SK-N-SH (cell line): Measurements from ENCODE around the gene PLCG2. TPM values are rescaled to one million over a fixed set of nuclear protein-coding genes. Genes with fewer than 3 reads are reported as not detected.

Experiments
- CTCF ChIA-PET: fragments of 300-600, 350-600 bp; formaldehyde crosslinking; extraction: SDS; loops from one replicate; lab custom pipeline; 2021; lab: Yijun Ruan, JAX
- POLR2A ChIA-PET: fragments of 350-600 bp; sonication (Branson Sonifier 250); formaldehyde crosslinking; extraction: SDS; loops from one replicate; lab custom pipeline; 2020; ENCODE audit warnings: antibody characterized with exemption, inconsistent platforms; lab: Yijun Ruan, JAX
- DNase-seq: peaks from one replicate; pipeline ENCODE4 v3.0.0; 2012
- H2AFZ ChIP-seq: fragments of 200-600 bp; sonication (generic); 2 replicates; pipeline ENCODE4 v1.8.1; 2016; ENCODE audit warnings: antibody characterized with exemption, mild to moderate bottlenecking, low read depth
- H3F3A ChIP-seq: fragments of 200-600 bp; sonication (generic); replicated peaks from 2 replicates; pipeline ENCODE3; 2016; ENCODE audit warnings: antibody characterized with exemption, mild to moderate bottlenecking; ENCODE audit not compliant: insufficient read depth
- H3K27ac ChIP-seq, 2 experiments: fragments of 200-500 bp in 1 of 2; fragments of 200-600 bp in 1 of 2; sonication (Bioruptor generic) in 1 of 2; sonication (generic), shearing (Covaris generic) in 1 of 2; 2 replicates each; pipeline versions ENCODE4 v1.5.1 to v1.6.1; 2014 to 2016; ENCODE audit warnings: low read depth in 2 of 2, inconsistent platforms in 1 of 2, low read length in 1 of 2, mild to moderate bottlenecking in 1 of 2, mixed read lengths in 1 of 2
- H3K27me3 ChIP-seq: fragments of 200-600 bp; sonication (generic), shearing (Covaris generic); 2 replicates; pipeline ENCODE4 v1.6.1; 2016; ENCODE audit warnings: mixed run types; ENCODE audit not compliant: insufficient read depth
- H3K36me3 ChIP-seq, 2 experiments: fragments of 200-500 bp in 1 of 2; fragments of 200-600 bp in 1 of 2; sonication (Bioruptor generic) in 1 of 2; sonication (generic) in 1 of 2; replicated peaks in 1 of 2; 2 replicates each; pipeline versions ENCODE3 to v1.5.1; 2014 to 2016; ENCODE audit warnings: low read length in 1 of 2, mild to moderate bottlenecking in 1 of 2; ENCODE audit not compliant: insufficient read depth in 2 of 2, control insufficient read depth in 1 of 2
- H3K4me1 ChIP-seq, 2 experiments: fragments of 200-500 bp in 1 of 2; fragments of 200-600 bp in 1 of 2; sonication (Bioruptor generic) in 1 of 2; sonication (generic), shearing (Covaris generic) in 1 of 2; 2 replicates each; pipeline versions ENCODE4 v1.5.1 to v1.6.1; 2014 to 2016; ENCODE audit warnings: low read depth in 1 of 2, low read length in 1 of 2, mixed run types in 1 of 2; ENCODE audit not compliant: insufficient read depth in 2 of 2, control insufficient read depth in 1 of 2
- H3K4me2 ChIP-seq: fragments of 200-600 bp; sonication (generic), shearing (Covaris generic); 2 replicates; pipeline ENCODE4 v1.6.1; 2017; ENCODE audit warnings: mixed run types
- H3K4me3 ChIP-seq, 2 experiments: fragments of 200-500 bp in 1 of 2; fragments of 200-600 bp in 1 of 2; sonication (Bioruptor generic) in 1 of 2; sonication (generic), shearing (Covaris generic) in 1 of 2; 2 replicates each; pipeline versions ENCODE4 v1.5.1 to v1.8.1; 2014 to 2016; ENCODE audit warnings: low read depth in 2 of 2, inconsistent platforms in 1 of 2, low read length in 1 of 2, mild to moderate bottlenecking in 1 of 2, mixed read lengths in 1 of 2, moderate library complexity in 1 of 2
- H3K79me2 ChIP-seq: fragments of 200-600 bp; sonication (generic); 2 replicates; pipeline ENCODE4 v1.8.1; 2017; ENCODE audit warnings: mild to moderate bottlenecking; ENCODE audit not compliant: insufficient read depth
- H3K9ac ChIP-seq: fragments of 200-600 bp; sonication (generic); 2 replicates; pipeline ENCODE4 v1.6.1; 2017; ENCODE audit warnings: mixed run types
- H3K9me2 ChIP-seq: fragments of 200-600 bp; sonication (generic); 2 replicates; pipeline ENCODE4 v1.6.1; 2017; ENCODE audit warnings: mixed run types
- H3K9me3 ChIP-seq: fragments of 200-600 bp; sonication (generic); 2 replicates; pipeline ENCODE4 v1.6.1; 2017; ENCODE audit warnings: mixed run types, mild to moderate bottlenecking, moderate library complexity
- H4K20me1 ChIP-seq: fragments of 200-600 bp; sonication (generic); 2 replicates; pipeline ENCODE4 v1.6.1; 2017; ENCODE audit warnings: mild to moderate bottlenecking, mixed run types; ENCODE audit not compliant: insufficient read depth
- CHD2 ChIP-seq: fragments of 150-350 bp; IDR thresholded peaks from 2 replicates; pipeline ENCODE4 v1.6.1; 2018; ENCODE audit warnings: low read length; ENCODE audit not compliant: partially characterized antibody
- EP300 ChIP-seq, 2 experiments: IDR thresholded peaks; 2 replicates each; pipeline versions ENCODE4 v1.4.0 to v1.6.1; 2012; ENCODE audit warnings: borderline replicate concordance in 1 of 2, low read depth in 1 of 2, low read length in 1 of 2
- EZH2phosphoT487 ChIP-seq: fragments of 200-600 bp; sonication (generic); IDR thresholded peaks from 2 replicates; pipeline ENCODE4 v1.6.1; 2017; ENCODE audit warnings: low read depth, mixed run types, mild to moderate bottlenecking, antibody characterized with exemption, moderate library complexity, borderline replicate concordance
- FOSL2 ChIP-seq: IDR thresholded peaks from 2 replicates; pipeline ENCODE4 v1.4.0; 2012; ENCODE audit warnings: low read depth, mild to moderate bottlenecking, moderate library complexity, borderline replicate concordance
- FOXJ3 ChIP-seq: sonication (generic); formaldehyde crosslinking; IDR thresholded peaks from 2 replicates; pipeline ENCODE4 v1.5.1; 2020; ENCODE audit warnings: mild to moderate bottlenecking, missing genetic modification reagents
- GABPA ChIP-seq: IDR thresholded peaks from 2 replicates; pipeline ENCODE4 v1.4.0; 2012; ENCODE audit warnings: low read depth, mild to moderate bottlenecking
- GATA2 ChIP-seq: sonication (generic); formaldehyde crosslinking; IDR thresholded peaks from 2 replicates; pipeline ENCODE4 v1.5.0; 2020; ENCODE audit warnings: mild to moderate bottlenecking, missing genetic modification reagents
- MEF2A ChIP-seq: IDR thresholded peaks from 2 replicates; pipeline ENCODE4 v1.4.0; 2012; ENCODE audit warnings: low read depth, borderline replicate concordance
- MXI1 ChIP-seq: IDR thresholded peaks from 2 replicates; pipeline ENCODE4 v1.6.1; 2012; ENCODE audit warnings: mild to moderate bottlenecking, low read depth, low read length, improper control_type of control experiment
- POLR2AphosphoS5 ChIP-seq: IDR thresholded peaks from 2 replicates; pipeline ENCODE4 v1.6.1; 2012; ENCODE audit warnings: low read depth, low read length
- RAD21 ChIP-seq: IDR thresholded peaks from 2 replicates; pipeline ENCODE4 v1.6.1; 2012; ENCODE audit warnings: mild to moderate bottlenecking, low read length
- RCOR1 ChIP-seq: fragments of 150-350 bp; IDR thresholded peaks from 2 replicates; pipeline ENCODE4 v1.6.1; 2017; ENCODE audit warnings: antibody characterized with exemption, low read length
- RXRA ChIP-seq: IDR thresholded peaks from 2 replicates; pipeline ENCODE4 v1.4.0; 2012; ENCODE audit warnings: low read depth, mild to moderate bottlenecking, borderline replicate concordance
- SIN3A ChIP-seq: IDR thresholded peaks from 2 replicates; pipeline ENCODE4 v1.6.1; 2012; ENCODE audit warnings: low read depth, mild to moderate bottlenecking, low read length, moderate library complexity, borderline replicate concordance
- TCF12 ChIP-seq: IDR thresholded peaks from 2 replicates; pipeline ENCODE4 v1.4.0; 2012
- TEAD4 ChIP-seq: IDR thresholded peaks from 2 replicates; pipeline ENCODE4 v1.4.0; 2012; ENCODE audit warnings: mild to moderate bottlenecking, borderline replicate concordance; ENCODE audit not compliant: insufficient read depth
- USF2 ChIP-seq: fragments of 150-350 bp; IDR thresholded peaks from 2 replicates; pipeline ENCODE4 v1.6.1; 2017; ENCODE audit warnings: antibody characterized with exemption, low read length, low read depth, borderline replicate concordance
- WGBS: methylation state at CpG from one replicate; pipeline ENCODE4 v1.1.6; 2017; ENCODE audit warnings: low lambda C conversion rate; 5-methylcytosine and 5-hydroxymethylcytosine counted together
- polyA plus RNA-seq, 3 experiments: library from polyadenylated mRNA; depleted of rRNA; stranded (reverse); fragments of >200 nt; gene quantifications; 2 replicates each; pipeline ENCODE4 v1.2.3, GENCODE V29; 2012
- TF ChIP-seq, protein P1 (sequence below): IDR thresholded peaks from 2 replicates; pipeline ENCODE4 v1.4.0; 2012; ENCODE audit warnings: low read depth, borderline replicate concordance
- TF ChIP-seq, protein P2 (sequence below): IDR thresholded peaks from 2 replicates; pipeline ENCODE4 v1.4.0; 2012; ENCODE audit warnings: low read depth

Gene PLCG2
- polyA plus RNA-seq, 1 of the 3 experiments (the other 2 are of a cell fraction) = 0.23 TPM

- H3K79me2 ChIP-seq = no peaks in the 10 kb centered on the region
- H3K4me2 ChIP-seq = no peak overlapping the region
- WGBS = 42% methylated on average over 7 of the region's 7 CpGs
- no peak overlapping the region for H3K9ac ChIP-seq
- no peak for DNase-seq
- H3K27me3 ChIP-seq = peaks cover 10% of the 10 kb centered on the region; the same call in 1 of the 2 replicates
- TF ChIP-seq FOXJ3 (no peak), RXRA (no peak), RCOR1 (no peak), POLR2AphosphoS5 (no peak), SIN3A (no peak), TEAD4 (no peak), USF2 (no peak), MEF2A (no peak), EZH2phosphoT487 (no peak), MXI1 (no peak), GABPA (no peak), CHD2 (no peak), FOSL2 (no peak), GATA2 (no peak), EP300 (IDR thresholded peaks at IDR 0.05; ENCODE audit: borderline replicate concordance in 1 of 2, low read depth in 1 of 2, low read length in 1 of 2) (no peak), TCF12 (no peak), RAD21 (no peak)
- TF ChIP-seq, protein P1, sequence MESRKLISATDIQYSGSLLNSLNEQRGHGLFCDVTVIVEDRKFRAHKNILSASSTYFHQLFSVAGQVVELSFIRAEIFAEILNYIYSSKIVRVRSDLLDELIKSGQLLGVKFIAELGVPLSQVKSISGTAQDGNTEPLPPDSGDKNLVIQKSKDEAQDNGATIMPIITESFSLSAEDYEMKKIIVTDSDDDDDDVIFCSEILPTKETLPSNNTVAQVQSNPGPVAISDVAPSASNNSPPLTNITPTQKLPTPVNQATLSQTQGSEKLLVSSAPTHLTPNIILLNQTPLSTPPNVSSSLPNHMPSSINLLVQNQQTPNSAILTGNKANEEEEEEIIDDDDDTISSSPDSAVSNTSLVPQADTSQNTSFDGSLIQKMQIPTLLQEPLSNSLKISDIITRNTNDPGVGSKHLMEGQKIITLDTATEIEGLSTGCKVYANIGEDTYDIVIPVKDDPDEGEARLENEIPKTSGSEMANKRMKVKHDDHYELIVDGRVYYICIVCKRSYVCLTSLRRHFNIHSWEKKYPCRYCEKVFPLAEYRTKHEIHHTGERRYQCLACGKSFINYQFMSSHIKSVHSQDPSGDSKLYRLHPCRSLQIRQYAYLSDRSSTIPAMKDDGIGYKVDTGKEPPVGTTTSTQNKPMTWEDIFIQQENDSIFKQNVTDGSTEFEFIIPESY = no peak
- TF ChIP-seq, protein P2, sequence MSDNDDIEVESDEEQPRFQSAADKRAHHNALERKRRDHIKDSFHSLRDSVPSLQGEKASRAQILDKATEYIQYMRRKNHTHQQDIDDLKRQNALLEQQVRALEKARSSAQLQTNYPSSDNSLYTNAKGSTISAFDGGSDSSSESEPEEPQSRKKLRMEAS = no peak
- ChIA-PET CTCF (interaction anchor here (0.9 to 1.4 kb wide), 2 partner anchors 10 to 13 kb away, joined by 3 to 4 read pairs; no protein-coding TSS in a partner anchor), POLR2A (no interaction called here)
- H3F3A ChIP-seq = no peaks in the 10 kb centered on the region
- no peak overlapping the region for H3K4me3 ChIP-seq
- no peak overlapping the region for H3K27ac ChIP-seq
- no peaks in the 10 kb centered on the region for H3K9me3 ChIP-seq
- no peaks in the 10 kb centered on the region for H3K36me3 ChIP-seq
- H4K20me1 ChIP-seq = no peaks in the 10 kb centered on the region
- H2AFZ ChIP-seq = no peak overlapping the region
- no peaks in the 10 kb centered on the region for H3K4me1 ChIP-seq
- no peaks in the 10 kb centered on the region for H3K9me2 ChIP-seq
Observed at GRCh38 chr16:81770008-81770407, 9.1 kb upstream of the PLCG2 start.
